Osteocyte (in vitro differentiated cells): ENCODE results near the gene TBXT. TPM values are rescaled to one million over a fixed set of nuclear protein-coding genes. Genes with fewer than 3 reads are reported as not detected.

Experiments
- DNase-seq: peaks from one replicate; pipeline ENCODE4 v3.0.0; 2021; ENCODE audit warnings: mixed read lengths; ENCODE audit not compliant: unreplicated experiment; ENCODE audit errors: extremely low spot score
- H3K27ac Mint-ChIP-seq: one replicate; pipeline ENCODE4 v1.8.0; 2021; ENCODE audit warnings: mild to moderate bottlenecking, mixed read lengths; ENCODE audit not compliant: unreplicated experiment
- H3K27me3 Mint-ChIP-seq: one replicate; pipeline ENCODE4 v1.8.0; 2021; ENCODE audit warnings: mixed read lengths; ENCODE audit not compliant: unreplicated experiment
- H3K36me3 Mint-ChIP-seq: one replicate; pipeline ENCODE4 v1.8.0; 2021; ENCODE audit warnings: mixed read lengths; ENCODE audit not compliant: unreplicated experiment
- H3K4me1 Mint-ChIP-seq: one replicate; pipeline ENCODE4 v1.8.0; 2021; ENCODE audit warnings: mixed read lengths; ENCODE audit not compliant: unreplicated experiment
- H3K4me3 Mint-ChIP-seq: one replicate; pipeline ENCODE4 v1.8.0; 2021; ENCODE audit warnings: mild to moderate bottlenecking, moderate library complexity, mixed read lengths; ENCODE audit not compliant: unreplicated experiment
- H3K9me3 Mint-ChIP-seq: one replicate; pipeline ENCODE4 v1.8.0; 2021; ENCODE audit warnings: mixed read lengths; ENCODE audit not compliant: unreplicated experiment
- CTCF ChIP-seq: fragments of 200-600 bp; sonication (generic); IDR thresholded peaks from 2 replicates; pipeline ENCODE4 v1.5.0; 2021; ENCODE audit warnings: antibody characterized with exemption, mild to moderate bottlenecking, moderate library complexity
- total RNA-seq: library from RNA; stranded (reverse); gene quantifications from 2 replicates; pipeline ENCODE4 v1.2.1, GENCODE V29; 2021

The TBXT gene
- total RNA-seq, 1 donor from 2014 or later = not detected

- no peak overlapping the region for H3K4me3 Mint-ChIP-seq
- no peak for DNase-seq
- H3K27ac Mint-ChIP-seq = no peak overlapping the region
- H3K9me3 Mint-ChIP-seq = no peaks in the 10 kb centered on the region
- TF ChIP-seq CTCF = no peak
- no peaks in the 10 kb centered on the region for H3K4me1 Mint-ChIP-seq
- no peaks in the 10 kb centered on the region for H3K36me3 Mint-ChIP-seq
- H3K27me3 Mint-ChIP-seq = peaks cover 5% of the 10 kb centered on the region
Observed at GRCh38 chr6:166204852-166205650, 37.4 kb upstream of the TBXT start.

GRCh38 chr6:166203641-166204222, 36.1 kb upstream of the TBXT start:
- Mint-ChIP-seq H3K27me3 (peaks cover 4% of the 10 kb centered on the region), H3K4me1 (no peaks in the 10 kb centered on the region), H3K4me3 (no peak overlapping the region), H3K27ac (no peak overlapping the region), H3K9me3 (no peaks in the 10 kb centered on the region), H3K36me3 (no peaks in the 10 kb centered on the region)
- TF ChIP-seq CTCF = no peak
- DNase-seq = no peak

GRCh38 chr6:166203003-166203640, 35.5 kb upstream of the TBXT start:
- TF ChIP-seq CTCF = no peak
- peak; percentile 48 for DNase-seq
- Mint-ChIP-seq H3K4me1 (no peaks in the 10 kb centered on the region), H3K4me3 (no peak overlapping the region), H3K36me3 (no peaks in the 10 kb centered on the region), H3K9me3 (no peaks in the 10 kb centered on the region), H3K27me3 (peaks cover 4% of the 10 kb centered on the region), H3K27ac (no peak overlapping the region)

- no peaks in the 10 kb centered on the region for H3K4me1 Mint-ChIP-seq
Observed at GRCh38 chr6:166202321-166202733, 34.7 kb upstream of the TBXT start.

More at GRCh38 chr6:166202321-166202733, 34.7 kb upstream of the TBXT start:
- H3K4me3 Mint-ChIP-seq = no peak overlapping the region
- peak; percentile 62 for DNase-seq
- H3K36me3 Mint-ChIP-seq = no peaks in the 10 kb centered on the region
- TF ChIP-seq CTCF = no peak
- H3K27ac Mint-ChIP-seq = no peak overlapping the region
- peaks cover 4% of the 10 kb centered on the region for H3K27me3 Mint-ChIP-seq
- no peaks in the 10 kb centered on the region for H3K9me3 Mint-ChIP-seq
